Dermis microvascular lymphatic vessel endothelial cell (primary cell): ENCODE measurements around the gene THAP4. TPM values are rescaled to one million over a fixed set of nuclear protein-coding genes. Genes with fewer than 3 reads are reported as not detected.

ENCODE experiments used
- DNase-seq, 2 donors: peaks; one replicate each; pipeline versions ENCODE4 v3.0.0 to v3.0.0-alpha.2; 2010; ENCODE audit warnings: low read depth in 2 of 2
- total RNA-seq: library from RNA; depleted of rRNA; stranded (reverse); fragments of >200 nt; gene quantifications from 2 replicates; pipeline ENCODE4 v1.2.1, GENCODE V29; 2014

THAP4 gene
- total RNA-seq, 1 donor from 2014 or later: 36.5 TPM

DNA sequence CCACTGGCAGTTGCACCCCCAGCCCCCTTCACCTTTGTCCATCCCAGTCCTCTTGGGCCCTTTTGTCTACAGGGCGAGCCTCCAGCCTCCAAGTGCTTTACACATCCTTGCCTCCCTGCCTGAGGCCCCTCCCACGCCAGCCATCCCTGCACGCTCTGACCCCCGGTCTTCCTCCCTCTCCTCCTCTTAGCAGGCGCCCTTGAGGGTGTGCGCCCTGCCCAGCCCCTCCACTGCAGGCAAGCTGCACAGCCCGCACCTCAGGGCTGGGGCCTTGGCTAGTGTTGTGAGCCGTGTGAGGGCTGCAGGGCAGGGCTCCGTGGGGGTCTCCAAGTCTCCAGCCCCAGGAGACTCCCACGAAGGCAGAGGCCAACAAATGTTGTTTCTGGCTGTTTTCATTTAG is 71.5 kb downstream of the THAP4 start:
- DNase-seq: no peak

DNA sequence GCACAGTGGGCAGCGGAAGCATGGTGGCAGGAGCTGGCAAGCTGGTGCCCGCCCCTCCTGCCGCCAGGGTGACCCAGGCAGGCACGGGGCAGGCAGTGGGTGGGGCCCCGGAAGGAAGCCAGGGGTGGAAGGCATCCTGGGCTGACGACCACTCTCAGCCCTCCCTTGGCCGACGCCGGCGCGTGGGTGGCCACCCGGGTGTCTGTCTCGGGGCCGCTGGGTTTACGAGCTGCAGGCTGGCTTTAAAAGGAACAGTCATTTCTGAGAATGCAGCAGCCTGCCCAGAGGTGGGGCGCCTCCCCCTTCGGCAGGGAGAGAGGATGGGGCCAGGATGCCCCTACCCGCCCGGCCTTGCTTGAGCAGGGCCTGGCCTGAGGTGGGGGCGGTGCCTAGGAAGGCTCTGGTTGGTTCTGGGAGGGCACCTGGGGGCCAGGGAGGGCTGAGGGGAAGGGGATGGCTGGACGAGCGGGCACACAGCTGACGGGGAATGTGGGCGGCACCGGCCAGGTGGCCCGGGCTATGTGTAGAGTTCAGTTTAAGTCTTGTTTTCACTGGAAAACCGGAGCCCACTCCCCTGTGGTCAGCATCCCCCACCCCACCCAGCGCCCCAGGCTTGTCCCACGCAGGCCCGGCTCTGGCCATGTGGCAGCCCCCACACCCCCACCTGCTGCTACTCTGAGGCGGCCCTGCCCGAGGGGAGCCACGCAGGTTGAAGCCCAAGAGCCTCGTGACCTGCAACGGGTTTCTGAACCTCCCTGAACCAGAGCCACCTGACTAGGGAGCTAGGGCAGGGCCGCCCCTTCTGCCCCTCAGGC is 72.2 kb downstream of the THAP4 start:
- DNase-seq: no peak

DNA sequence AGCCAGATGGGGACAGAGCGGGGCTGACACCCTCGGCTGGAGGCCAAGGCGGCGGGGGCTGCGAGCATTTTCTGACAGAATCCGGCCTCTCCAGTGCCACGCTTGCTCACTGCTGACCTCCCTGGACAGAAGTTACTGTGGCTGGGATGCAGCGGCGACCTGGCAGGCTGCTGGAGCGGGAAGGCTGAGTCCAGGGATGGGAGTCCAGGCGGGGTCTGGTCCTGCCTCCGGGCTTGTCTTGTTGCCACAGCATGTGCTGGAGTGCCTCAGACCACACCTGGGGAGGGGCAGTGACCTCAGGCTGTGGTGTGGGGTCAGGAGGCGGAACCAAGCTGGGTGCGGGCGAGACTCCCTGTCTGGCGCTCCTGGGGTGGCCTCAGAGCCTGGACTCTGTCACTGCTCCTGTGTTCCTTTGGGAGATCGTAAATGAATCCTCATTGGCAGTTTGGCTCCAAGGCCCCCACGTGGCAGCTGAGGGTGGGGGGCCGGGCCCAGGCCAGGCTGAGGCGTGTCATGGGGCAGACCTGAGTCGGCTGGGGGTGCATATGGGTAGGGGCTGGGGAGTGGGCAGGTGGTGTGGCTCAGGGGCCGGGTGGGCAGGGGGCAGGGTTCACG is 72.9 kb downstream of the THAP4 start:
- DNase-seq: no peak

DNA sequence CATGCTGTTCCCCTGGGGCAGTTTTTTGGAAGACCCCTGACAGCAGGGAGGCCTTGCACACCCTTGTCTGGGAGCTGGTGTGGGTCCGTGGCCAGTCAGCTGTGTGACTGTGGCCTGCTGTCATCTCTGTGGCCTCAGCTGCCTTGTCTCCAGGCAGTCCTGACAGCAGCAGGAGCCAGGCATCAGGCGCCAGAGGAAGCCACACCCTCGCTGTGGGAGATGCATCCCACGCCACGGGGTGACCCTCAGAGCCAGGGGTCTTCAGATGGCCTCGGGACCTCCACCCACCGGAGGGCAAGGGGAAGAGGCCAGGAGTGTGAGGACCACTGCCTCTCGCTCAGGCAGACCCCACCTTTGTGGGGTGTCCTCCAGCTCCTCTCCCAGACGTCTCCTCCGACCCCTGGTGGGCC is 73.4 kb downstream of the THAP4 start:
- DNase-seq: no peak

DNA sequence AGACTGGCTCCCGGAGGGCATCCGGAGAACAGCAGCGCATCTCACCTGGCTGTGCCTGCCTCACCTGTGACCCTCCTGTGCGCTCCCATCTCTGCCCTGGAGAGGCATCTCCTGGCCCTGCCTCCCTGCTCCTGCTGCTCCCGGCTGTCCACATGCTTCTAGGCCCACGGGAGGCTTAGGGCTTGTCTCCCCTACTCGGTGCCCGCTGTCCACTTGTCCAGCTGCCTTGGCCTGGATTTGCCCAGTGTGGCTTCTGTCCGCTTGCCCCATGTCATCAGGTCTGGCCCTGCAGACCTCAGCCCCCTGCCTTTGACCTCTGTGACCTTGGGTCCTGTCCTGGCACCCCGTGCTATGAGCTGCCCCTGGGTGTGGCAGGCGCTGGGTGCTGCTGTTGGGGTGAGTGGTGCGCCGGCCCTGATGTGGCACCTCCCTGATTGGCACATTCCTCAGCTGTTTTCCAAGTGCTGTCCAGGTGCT is 73.9 kb downstream of the THAP4 start:
- no peak for DNase-seq

DNA sequence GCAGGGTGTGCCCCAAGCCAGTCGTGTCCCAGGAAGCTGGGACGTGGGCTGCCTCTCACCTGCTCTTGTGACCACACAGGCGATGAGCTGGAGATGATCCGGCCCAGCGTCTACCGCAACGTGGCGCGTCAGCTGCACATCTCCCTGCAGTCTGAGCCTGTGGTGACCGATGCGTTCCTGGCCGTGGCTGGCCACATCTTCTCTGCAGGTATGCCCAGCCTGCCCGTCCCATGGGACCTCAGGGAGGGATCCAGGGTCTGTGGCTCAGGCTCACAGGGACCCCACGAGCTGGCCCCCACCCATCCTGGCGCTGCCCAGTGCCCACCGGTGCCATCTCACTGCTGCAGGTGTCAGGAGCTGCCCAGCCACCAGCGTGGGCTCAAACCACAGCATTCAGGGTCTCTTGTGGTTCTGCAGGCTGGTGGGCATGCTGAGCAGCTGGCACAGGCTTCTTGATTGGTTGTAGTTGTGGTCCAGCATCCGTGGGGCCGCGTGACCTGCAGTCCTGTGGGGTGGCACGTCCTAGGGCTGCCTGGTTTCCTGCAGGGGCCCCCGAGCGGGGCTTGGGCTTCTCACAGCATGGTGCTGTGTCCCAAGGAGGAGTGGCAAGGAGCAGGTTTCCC is 74.6 kb downstream of the THAP4 start:
- DNase-seq: no peak

DNA sequence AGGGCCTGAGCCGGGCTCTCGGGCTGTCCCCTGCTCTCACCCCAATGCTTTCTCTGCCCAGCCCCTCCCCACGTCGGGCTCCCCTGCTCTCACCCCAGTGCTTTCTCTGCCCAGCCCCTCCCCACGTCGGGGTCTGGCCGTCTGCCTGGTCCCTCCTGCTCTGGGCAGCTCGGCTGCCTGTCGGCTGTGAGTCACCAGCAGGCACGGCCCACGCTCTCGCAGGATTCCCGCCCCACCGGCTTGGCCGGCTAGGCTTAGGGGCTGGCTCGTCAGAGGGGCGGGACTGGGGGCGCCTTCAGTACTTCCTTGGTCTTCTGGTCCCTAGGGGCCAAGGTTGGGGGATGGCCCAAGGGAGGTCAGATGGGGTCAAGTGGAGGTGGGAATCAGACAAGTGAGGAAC is 75.1 kb downstream of the THAP4 start:
- peak in 1 of 2 donors; percentile 78 for DNase-seq

DNA sequence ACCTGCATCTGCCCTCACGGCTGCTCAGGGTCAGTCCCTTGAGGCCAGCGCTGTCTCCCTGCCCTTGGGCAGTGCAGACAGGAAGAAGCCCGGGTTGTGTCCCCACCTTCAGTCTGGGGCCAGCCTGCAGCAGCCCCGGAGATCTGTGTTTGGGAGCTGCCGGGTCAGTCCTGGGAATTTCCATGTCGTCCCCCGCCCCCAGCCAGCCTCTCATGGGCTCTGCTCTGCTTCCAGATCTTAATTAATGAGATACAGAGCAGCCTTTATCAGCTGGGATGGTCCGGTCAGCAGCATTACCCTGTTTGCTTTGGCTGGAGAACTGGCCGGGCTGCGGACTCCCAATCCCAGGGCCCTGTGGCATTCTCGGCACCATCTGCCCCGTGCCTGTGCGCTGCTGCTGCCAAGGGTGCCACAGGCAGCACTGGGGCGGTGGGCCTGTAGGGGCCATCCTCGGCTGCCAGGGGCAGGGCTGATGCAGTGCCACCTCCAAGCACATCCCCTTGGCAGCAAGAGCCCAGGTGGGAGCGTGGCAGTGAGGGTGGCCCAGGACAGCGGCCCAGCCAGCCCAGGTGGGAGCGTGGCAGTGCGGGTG is 76.0 kb downstream of the THAP4 start:
- DNase-seq: peak in 1 of 2 donors; percentile 59

DNA sequence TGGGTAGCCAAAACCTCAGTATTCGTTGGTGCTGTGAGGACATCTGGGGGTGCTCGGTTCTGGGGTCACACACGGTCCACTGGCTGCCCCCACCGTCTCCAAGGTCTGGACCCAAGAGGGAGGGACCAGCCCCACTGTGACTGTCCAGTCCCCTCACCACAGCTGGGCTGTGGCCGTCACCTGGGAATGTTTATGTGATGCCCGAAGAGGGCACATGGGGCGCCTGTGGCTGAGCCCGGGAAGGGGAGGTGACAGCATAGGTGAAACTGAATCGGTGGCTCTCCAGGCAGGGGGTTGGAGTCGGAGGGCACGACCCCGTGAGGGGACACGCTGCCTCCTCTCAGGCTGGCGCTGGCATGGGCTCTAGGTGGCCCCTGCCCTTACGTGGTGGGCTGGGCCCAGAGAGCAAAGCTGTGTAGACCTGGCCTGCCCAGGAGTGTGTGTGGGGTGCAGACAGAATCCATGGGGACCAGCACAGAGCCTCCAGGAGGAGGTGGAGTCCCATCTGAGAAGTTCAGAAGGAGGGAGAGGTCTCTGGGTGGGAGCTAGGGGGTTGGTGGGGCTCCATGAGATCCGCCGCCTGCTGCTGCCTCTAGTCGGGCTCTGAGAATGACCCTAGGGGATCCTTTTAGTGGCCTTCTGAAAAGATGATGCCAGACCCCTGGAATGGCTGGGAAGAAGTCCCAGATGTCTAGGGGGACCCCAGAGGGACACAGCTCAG is 76.6 kb downstream of the THAP4 start:
- no peak for DNase-seq

DNA sequence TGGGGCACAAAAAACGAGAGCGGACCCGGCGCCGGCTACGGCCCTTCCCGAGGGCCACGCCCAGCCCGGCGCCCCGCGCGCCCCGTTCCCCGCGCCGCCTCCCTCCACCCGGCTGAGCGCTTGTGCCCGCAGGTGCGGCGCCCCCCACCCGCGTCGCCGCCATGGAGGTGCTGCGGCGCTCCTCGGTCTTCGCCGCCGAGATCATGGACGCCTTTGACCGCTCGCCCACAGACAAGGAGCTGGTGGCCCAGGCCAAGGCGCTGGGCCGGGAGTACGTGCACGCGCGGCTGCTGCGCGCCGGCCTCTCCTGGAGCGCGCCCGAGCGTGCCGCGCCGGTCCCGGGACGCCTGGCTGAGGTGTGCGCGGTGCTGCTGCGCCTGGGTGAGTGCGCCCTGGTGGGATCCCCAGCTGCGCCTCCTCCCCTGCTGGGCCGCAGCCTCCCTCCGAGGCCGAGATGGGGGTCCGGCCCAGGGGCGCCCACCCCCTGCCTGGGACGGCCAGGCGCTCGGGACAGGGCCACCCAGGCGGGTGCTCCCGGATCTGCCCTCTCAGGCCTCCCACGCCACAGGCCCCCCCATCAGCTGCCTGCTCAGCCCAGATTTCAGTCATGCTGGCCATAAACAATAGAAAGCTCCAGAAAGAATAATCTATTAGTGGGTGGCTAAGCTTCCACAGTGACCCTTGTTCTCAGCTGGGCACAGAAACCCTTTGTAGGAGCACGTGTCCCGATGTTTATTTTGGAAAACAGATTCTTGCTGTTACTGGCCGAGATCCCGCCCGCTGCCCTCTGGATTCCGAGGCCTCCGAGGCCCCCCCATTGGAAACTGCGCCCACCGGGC is 77.4 kb downstream of the THAP4 start:
- peak; percentile 68 to 77 for DNase-seq

DNA sequence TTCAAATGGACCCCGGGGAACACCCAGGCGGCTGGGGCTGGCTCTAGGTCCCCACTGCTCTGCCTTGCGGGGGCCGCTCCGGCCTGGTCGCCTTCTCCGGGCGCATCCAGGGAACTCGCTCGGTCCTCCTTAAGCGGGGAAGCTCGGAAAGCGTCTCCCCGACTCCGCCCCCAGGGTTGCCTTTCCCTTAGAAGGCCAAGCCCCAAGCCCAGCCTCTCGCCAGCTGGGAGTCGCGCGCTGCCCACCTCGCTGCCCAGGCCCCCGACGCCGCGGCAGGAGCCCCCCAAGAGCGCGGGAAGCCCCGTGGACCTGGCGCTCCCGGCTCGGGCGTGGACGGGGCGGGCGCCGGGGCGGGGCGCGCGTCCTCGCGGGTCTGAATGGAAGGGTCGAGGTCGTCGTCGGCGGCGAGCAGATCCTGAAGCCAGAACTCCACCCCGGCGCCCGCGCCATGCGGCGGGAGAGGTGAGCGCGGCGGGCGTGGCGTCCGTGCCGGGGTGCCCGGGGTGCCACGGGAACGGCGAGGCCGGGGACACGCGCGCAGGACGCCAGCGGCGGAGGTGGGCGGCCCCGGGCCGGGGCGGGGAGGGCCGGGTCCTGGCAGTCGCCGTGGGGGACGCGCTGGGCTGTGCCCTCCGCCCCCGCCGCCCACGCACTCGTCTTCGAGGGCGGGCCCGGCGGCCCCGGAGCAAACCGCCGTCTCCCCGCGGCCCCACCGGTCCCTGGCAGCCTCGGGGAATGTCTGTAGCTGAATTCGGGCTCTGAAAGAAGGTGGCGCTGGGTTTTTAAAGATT is 78.2 kb downstream of the THAP4 start, which contains the start of gene BOK:
Gene BOK (plus strand): TSS at position 214 of the 791 bp plus-strand sequence. CDS start 739 bp downstream, outside the sequence.
- peak in 1 of 2 donors; percentile 87 for DNase-seq

DNA sequence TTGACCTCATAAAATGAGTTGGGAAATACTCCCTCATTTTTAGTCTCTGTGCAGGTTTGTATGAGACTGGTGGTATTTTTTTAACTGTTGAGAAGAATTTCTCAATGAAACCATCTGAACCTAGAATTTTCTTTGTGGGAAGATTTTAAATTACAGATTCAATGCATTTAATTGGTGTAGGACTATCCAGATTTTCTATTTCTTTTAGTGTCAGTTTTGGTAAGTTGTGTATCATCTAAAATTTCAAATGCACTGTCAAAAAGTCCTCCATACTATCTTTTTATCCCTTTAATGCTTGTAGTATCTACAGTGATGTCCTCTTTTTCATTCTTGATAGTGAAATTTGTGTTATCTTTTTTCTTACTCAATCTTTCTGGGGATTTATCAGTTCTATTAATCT is 80.2 kb downstream of the THAP4 start:
- no peak for DNase-seq

DNA sequence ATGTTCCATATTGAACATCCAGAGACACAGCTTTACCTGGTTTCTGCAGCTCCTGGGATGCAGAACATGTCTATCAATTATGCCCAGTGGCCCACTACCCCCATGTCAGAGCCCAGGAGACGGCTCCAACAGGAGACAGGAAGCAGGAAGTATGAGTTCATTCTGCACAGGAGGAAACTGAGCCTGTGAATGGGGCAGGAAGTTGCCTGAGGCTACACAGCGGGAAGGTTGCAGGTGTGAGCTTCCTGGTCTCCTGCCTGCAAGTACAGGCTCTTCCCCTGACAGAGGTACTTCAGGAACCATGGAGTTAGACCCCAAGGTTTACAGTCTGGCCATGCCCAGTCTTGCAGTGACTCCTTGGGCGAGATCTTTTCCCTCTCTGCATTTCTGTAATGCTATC is 81.2 kb downstream of the THAP4 start:
- DNase-seq: peak in 1 of 2 donors; percentile 44

DNA sequence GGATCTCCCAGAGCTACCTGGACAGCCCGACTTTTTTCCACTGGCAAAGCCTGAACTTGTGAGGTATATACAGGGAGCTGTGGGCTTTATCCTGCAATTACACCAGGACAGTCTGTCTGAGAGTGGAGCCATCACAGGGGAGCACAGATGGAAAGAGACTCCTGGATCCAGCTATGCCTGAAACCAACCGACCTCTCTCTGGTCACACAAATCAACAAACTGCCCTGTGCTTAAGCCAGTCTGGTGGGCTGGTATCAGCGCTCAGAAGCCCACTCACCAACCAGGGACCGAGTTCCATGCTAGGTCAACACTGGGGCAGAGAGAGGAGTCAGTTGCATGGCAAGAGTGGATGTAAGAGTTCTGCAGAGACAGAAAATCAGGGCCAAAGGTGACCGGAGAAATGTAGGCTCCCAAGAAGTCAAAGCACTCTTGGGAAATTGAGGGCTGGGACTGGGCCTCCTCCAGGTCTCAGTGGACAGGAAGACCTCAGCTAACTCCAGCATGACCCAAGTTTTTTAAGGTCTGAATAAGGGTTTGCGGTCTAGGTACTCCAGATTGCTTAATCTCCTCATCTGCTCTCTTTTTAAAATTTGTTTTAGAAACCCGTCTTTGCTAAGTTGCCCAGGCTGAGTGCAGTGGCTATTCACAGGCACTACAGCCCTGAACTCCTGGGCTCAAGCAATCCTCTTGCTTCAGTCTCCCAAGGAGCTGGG is 82.2 kb downstream of the THAP4 start:
- no peak for DNase-seq

DNA sequence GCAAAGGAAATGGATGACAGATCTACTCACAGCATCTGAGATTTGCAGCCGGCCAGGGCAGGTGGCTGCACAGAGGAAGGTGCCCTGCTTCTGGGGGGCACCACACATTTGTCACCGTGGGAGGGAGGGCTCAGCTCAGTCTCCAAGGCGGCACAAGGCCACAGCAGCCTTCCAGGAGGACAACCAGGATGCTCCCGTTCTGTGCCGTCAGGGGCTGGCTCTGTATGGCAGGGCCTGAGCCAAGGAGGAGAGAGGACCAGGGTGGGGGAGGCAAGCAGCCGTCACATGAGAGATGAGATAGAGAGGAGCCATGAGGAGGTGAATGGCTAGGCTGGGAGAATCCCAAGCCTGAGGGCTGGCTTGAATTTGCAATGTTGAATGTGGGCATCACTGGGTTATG is 83.0 kb downstream of the THAP4 start:
- DNase-seq: no peak

DNA sequence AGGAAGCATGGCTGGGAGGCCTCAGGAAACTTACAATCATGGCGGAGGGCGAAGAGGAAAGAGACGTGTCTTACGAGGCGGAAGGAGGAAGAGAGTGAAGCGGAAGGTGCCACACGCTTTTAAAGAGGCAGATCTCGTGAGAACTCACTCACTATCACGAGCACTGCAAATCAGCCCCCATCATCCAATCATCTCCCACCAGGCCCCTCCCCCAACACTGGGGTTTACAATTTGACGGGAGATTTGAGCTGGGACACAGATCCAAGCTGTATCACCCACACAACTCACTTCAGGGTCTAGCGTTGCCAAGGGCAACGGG is 83.5 kb downstream of the THAP4 start:
- DNase-seq: no peak

DNA sequence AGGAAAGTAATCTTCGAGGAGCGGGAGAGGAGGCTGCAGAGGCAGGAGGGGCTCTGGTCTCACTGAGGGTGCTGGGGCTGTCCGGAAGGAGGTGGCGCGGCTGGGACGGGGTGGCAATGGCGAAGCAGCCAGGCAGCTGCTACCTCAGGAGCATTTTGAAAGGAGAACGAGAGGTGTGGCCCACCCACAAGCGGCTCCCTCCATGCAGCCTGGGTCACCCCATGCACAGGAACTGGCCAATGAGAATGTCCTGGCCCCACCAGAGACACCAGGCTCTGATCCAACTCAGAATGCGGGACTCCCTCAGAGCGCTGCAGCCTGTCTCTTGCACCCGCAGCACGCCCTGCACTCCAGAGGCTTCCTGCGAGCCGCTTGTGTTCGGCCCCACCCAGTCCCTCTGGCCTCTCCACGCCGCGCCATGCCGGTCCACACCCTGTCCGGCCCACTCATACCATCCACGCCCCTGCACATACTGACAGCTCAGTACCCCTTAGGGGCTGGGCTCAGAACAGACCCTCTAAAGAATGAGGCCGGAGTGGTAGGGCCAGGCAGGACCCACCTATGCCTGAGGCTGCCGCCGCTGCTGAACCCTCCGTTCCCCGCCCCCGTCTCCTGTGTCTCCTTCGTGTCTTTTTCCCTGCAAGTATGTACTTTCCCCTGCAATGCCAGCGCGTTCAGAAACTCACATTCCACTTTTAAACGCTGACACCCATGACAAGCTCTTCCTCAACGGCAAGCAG is 84.8 kb downstream of the THAP4 start:
- no peak for DNase-seq

DNA sequence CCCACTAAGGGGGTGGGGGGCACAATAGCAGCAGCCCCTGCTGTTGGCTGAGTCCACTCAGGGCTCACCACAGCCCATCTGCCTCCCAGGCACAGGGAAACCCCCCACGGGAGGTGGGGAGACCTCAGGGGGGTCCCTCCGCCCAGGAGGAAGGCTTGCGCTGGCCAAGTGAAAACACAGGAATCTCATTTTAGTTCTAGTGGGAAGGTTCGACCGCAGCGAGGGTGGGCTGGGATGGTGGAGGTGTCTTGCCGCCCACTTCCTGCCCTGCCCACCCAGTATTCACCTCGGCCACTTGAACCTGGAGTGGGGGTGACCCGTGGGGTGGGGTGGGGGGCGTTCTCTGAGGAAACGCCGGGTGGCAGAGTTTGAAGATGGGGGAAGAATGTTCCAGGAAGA is 85.4 kb downstream of the THAP4 start:
- DNase-seq: no peak
